GM12872 (cell line): ENCODE results near the gene GATA3.

Source experiments
- CTCF ChIP-seq: IDR thresholded peaks from 3 replicates; pipeline ENCODE4 v1.5.1; 2011; ENCODE audit warnings: low read depth, mild to moderate bottlenecking, low read length, moderate library complexity; ENCODE audit not compliant: insufficient read depth

The GATA3 gene

GRCh38 chr10:8041284-8041991 lies 13.1 kb upstream of the GATA3 start:
- no peak for TF ChIP-seq CTCF

- TF ChIP-seq CTCF = no peak
These were observed 12.3 kb upstream of the GATA3 start for GRCh38 chr10:8041992-8042720.

DNA sequence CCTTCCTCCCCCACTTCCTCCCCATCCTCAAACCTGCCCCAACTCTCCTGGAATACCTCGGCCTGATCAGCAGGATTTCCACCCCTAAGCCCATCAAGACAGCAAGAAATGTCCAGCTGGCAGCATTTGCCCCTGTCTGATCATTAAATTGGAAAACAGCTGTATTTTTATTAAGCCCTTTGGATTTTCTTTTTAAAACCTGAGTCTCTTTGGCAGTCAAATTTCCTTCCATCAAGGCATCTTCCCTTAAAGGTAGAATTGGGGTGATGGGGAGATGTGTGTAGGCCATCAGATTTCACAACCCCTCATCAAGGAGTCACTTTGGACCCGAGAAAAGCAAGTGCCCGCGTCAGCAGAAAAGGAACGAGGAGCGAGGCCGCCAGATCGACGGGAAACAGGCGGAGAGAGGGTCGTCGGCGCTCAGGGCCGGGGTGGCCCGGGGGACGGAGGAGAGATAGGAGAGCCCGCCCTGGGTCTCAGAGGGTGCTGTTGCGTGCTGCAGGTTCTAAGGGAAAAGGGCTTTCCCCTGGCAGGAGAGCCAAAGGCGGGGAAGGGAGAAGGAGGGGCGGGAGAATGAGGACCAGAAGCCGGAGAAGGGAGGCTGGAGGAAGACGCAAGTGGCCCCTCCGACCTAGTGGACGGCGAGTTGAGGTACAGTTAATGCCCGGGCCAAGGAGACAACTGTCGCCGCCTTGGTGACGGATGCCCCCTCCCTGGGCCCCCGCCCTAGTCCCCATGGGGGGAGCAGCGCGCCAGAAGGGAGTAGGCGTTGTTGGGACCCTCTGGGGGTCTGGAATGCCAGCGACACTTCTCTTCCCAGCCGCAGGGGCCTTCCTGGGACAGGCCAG lies 11.5 kb upstream of the GATA3 start:
- TF ChIP-seq CTCF = no peak

DNA sequence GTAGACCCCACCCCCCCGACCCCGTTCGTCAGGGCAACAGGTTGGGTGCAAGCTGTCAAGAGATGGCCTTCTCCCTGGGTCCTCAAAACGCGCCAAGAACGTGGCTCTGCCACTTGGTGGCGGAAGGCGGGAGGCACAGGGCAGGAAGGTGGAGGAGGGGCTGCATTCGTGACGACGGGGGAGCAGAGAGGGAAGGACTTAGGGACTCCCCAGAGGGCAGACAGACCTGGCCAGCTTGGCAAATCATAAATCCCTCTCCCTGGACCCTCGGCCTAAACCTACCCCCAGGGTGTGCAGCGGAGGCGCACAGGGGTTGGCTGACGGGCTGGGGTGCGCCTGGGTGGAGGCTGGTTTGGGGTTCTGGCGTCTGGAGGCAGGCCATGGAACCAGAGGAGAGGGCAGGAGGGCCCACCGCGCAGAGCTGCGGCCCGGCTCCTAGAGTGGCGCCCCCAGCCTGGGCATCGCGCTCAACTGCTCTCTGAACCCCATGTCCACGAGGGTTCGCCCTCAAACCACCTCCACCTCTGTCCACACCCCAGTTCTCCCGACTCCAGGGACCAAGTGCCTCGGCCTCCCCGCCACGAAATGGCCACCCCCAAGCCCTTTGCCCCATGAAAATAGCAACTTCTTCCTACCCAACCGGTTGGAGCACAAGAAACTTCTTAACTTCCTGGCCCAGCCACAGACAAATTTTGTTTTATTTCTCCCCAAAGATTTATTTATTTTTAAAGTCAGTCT lies 10.8 kb upstream of the GATA3 start:
- 0 out of 3 replicates have a peak, but pooled peaks have one; percentile 22 for TF ChIP-seq CTCF

DNA sequence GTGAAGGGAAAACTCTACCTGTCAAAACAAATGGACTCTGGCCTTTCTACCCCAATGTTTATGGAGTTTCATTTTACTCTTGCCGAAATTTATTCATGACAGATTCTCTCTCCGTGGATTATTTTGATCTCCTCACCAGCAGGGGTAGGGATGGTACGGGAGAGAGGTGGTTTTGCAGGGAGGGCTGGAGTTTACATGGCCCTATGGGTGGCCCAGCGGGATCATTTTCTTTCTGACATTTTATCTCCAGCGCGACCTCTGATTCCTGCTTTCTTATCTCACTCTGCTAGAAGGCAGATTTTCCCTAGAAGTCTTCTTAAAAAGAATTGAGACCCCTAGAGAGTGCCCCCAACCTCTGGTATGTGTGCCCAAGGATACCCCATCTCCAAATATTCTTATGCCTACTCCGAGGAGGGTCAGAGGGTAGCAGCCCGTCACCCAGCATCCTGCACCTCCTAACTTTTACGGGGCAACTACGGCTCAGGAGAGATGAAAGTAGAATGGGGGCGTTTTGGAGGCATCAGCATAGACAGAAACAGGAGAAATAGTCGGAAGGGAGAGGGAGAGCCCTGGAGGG lies 10.1 kb upstream of the GATA3 start:
- no peak for TF ChIP-seq CTCF

GRCh38 chr10:8044908-8045725 lies 9.4 kb upstream of the GATA3 start:
- no peak for TF ChIP-seq CTCF
